ENCODE measurements around the gene TMEM203.

The TMEM203 gene

DNA sequence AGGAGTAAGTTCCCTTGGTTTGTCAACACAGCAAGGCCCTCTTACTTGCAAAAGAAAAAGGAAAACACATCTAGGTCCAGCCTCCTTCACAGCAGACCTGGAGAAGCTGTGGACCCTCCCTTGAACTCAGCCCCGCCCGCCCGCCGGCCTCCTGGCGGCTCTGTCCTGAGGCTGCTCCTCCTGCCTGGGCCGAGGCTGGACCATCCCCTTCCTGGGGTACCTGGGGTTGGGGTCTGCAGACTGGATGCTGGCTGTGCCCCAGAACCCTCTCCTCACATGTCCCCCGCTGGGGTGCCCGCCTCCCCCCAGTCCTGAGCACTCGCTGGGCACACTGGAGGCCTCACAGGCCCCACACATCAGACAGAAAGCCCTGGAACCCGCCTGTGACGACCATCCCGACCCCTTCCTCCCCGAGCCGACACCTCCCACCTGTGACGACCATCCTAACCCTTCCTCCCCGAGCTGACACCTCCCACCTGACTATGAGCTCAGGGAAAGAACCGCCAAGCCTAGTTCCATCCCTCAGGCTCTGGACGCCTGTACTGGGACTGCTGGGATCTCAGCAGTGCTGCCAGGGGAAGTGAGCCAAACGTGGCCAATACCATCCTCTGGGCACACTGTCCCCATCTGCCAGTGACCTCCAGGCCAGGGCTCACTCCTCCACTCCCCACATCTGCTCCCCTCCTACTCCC lies 26.4 kb downstream of the TMEM203 start:
- no peak for DNase-seq (ENCODE audit: low spot score)

DNA sequence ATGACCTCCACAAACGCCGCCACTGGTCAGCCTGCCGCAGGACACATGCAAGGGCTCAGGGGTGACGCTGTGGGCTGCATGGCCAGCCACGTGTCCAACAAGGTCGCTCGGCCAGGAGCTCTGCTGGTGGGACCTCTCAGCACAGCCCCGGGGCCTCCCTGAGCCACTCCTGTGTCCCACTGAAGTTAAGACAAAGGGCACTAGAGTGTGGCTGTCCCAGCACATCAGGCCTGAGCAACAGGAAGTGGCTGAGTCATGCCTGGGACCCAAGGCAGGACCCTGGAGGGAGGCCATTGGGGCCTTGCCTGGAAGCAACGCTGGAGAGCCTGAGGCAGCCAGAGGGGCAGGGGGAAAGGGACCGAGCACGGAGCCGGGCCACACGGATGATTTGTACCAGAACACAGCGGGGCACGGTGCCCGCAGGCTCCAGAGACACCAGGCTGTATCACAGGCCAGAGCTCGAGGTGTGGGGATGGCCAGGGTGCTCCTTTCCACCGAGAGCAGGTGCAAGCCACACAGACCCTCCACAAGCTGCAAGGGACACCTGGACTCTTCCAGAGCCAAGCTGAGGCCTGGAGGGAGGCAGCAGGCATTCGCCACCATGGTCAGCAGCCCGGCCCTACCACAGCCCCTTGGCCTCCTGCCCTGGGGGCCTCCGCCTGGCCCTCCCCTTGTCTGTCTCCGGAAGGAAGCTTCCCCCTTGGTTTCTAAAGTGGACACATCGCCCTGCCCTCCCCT lies 27.1 kb downstream of the TMEM203 start:
- DNase-seq (ENCODE audit: low spot score), result no peak

DNA sequence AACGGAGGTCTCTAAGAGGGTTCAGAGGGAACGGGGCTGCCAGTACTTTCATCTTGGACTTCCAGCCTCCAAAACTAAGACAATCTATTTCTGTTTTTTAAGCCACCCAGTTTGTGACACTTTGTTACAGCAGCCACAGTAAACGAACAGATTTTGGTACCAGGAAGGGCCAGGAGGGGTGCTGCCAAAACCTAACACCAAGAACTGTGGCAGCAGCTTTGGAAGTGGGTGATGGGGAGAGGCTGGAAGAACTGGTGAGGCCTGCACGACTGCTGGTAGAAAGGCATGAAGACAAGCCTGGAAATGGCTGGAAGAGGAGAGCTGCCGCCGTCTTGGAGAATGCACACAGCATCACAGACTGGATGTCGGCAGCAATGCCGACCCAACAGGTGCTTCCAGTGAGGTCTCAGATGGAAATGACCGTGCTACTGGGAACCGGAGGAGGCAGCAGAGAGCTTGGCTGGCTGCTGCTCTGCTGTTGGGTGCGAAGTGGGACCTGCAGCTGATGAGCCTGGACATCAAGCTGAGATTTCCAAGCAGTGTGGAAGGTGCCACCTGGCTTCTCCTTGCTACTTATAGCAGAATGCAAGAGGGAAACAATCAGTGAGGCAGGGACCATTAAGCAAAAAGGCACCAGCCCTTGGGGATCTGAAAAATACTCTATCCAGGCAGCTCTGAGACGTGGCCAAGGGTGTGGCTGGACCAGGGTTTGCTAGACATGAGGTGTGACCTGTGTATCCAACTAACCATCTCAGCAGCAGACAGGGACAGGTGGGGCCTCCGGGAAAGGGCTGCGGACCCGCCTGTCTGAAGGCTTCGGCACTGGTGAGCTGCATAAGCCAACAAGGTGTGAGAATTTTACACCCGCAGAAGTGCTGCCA lies 28.9 kb downstream of the TMEM203 start:
- no peak for DNase-seq (ENCODE audit: low spot score)

- no peak for DNase-seq (ENCODE audit: low spot score)
Measured at GRCh38 chr9:137175345-137175961, 30.0 kb downstream of the TMEM203 start.

- no peak for DNase-seq (ENCODE audit: low spot score)
Measured at GRCh38 chr9:137174722-137175293, 30.6 kb downstream of the TMEM203 start.

DNA sequence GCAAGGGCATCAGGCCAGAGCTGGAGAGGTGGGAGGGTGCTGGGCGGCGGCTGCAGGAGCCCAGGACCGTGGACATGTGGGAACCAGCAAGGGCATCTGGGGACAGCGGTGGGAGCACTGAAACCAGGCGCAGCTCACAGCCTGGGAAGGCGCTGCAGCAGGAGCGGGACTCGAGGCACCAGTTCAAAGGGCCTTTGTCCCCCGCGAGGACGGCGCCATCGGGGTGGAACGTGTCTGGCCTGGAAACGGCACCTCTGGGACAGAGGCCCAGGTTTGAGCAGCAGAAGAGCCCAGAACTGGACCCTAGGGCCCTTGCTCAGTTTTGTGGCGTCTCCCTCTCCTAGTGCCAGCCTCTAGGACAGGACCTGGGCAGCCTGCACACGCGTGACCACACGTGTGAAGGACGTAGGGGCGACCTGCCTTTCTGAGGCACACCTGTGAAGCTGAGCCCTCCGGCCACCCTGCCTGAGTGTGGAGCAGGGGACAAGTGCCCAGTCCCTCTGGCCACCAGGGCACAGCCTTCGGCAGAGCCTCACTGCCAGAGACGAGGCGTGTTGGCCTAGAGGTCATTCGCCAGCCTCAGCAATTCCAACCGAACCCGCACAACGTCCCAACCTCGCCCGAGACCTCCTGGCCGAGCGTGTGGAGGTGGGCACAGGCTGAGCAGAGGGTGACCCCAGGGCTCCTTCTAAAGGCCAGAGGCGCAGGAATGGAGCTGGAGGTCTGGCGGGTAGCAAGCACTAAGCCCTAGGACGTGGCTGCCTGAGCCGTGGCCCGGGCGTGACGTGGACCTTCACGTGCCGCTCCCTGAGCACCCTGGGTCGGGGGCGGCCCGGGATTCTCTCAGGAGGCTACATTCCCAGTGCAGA lies 31.4 kb downstream of the TMEM203 start:
- no peak for DNase-seq (ENCODE audit: low spot score)

GRCh38 chr9:137172901-137173795 lies 32.3 kb downstream of the TMEM203 start:
- DNase-seq (ENCODE audit: low spot score), result no peak

- DNase-seq (ENCODE audit: low spot score), result no peak
Measured at GRCh38 chr9:137171149-137171900, 34.1 kb downstream of the TMEM203 start.

- DNase-seq (ENCODE audit: low spot score), result no peak
Measured at GRCh38 chr9:137170486-137171148, 34.8 kb downstream of the TMEM203 start.

DNA sequence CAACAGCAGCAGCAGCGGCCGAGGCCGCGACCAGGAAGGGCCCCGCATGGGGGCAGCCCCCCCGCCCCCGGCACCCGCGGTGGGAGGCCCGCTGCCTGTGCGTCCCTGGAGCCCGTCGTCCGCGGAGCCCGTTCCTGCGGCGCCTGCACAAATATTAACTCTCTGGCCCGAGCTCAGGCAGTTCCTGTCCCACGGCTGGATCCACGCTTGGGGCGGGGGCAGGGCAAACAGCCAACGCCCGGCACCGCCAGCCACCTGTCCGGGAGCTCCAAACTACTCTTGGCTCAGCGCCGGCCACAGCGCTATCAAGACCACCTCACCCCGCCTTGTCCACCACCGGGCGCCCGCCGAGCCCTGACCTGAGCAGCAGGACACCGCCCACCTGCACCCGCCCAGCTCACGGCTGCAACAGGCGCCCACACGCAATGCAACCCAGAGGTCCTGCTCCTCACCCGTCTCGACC lies 35.5 kb downstream of the TMEM203 start, which contains the start of gene LRRC26:
TSS of gene LRRC26 (minus strand) at position 156 of the 463 bp plus-strand sequence. CDS start at position 48, 108 bp downstream.
- no peak for DNase-seq (ENCODE audit: low spot score)

DNA sequence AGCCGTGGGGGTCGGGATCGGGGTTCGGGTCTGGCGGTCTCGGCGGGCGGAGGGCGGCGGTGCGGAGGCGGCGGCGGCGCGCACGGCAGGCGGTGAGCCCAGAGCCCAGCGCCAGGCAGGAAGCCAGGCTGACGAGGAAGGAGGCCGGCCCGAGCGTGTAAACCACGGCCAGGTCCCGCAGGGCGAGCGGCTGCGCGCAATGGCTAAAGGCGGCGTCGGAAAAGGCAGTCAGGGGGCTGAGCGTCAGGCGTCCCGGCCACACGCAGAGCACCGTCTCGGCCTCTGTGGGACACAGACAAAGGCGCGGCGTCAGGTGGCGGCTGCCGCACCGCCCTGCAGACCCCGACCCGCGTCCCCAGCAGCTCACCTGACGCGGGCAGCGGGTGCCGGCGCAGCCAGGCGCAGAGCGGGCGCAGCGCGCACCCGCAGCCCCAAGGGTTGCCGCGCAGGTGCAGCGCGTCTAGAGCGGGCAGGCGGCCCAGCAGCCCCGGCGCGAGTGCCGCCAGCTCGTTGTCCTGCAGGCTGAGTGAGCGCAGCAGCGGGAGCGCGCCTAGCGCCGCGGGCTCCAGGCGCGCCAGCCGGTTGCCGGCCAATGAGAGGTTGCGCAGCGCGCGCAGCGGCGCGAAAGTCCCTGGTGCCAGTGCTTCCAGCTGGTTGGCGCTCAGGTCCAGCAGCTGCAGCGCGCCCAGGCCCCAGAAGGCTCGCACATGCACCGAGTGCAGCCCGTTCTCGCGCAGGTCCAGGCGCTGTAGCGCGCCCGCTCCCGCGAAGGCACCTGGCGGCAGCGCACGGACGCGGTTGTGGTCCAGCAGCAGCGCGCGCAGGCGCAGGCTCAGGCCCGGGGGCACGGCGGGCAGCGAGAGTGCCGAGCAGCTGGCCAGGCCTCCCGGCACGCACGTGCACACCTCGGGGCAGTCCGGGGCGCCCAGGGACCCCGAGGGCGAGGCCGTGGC lies 36.3 kb downstream of the TMEM203 start:
- no peak for DNase-seq (ENCODE audit: low spot score)

GRCh38 chr9:137168573-137168903 lies 36.9 kb downstream of the TMEM203 start:
- no peak for DNase-seq (ENCODE audit: low spot score)

- no peak for DNase-seq (ENCODE audit: low spot score)
Measured at GRCh38 chr9:137167747-137168572, 37.5 kb downstream of the TMEM203 start.

DNA sequence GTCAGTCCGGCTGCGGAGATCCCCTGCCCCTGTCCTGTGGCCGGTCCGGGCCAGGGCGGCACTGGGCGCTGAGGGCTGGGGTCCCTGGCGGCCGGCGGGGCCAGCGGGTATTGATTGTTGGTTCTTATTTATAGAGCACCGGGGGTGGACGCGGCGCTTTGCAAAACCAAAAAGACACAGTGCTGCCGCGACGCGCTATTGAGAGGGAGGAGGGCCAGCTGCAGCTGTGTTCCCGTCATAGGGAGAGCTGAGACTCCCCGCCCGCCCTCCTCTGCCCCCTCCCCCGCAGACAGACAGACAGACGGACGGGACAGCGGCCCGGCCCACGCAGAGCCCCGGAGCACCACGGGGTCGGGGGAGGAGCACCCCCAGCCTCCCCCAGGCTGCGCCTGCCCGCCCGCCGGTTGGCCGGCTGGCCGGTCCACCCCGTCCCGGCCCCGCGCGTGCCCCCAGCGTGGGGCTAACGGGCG lies 38.1 kb downstream of the TMEM203 start:
- DNase-seq (ENCODE audit: low spot score), result no peak

DNA sequence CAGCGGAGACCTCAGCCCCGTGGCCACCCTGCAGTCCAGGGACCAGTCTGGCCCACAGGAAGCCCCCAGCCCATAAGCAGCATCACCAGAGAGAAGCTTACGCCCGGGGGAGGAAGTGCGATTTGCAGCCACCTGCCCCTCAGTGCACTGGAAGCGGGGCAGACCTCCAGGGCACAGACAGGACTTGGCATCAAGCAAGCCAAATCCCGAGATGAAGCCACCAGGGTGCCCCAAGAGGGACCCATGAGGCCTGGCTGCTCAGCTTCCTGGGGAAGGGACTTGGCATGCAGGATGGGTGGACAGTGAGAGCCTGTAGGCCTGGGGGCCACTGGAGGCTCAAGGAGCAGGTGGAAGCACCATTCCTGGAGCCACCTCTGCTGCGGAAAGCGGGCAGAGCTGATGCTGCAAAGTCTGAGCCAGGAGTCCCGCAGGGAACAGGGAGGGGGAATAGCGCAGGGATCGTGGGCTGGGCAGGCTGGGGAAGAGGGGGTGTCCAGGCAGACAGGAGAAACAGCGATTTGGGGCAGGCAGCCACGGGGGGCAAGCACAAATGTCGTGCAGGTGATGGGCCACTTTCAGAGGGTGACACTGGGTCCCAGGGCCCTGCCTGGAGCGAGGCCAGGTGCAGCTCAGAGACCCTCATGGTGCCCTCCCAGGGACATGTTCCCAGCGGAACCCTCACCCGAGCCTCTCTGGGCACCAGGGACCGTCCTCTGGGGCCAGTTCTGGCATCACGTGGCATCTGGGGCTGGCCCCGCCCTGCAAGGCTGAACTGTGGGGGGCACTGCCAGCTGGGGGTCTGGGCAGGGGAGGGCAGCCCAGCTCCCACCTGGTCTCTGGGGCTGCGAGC lies 38.8 kb downstream of the TMEM203 start:
- DNase-seq (ENCODE audit: low spot score), result no peak

Data from pons (tissue), 1 donor.